RWPE1 (cell line): ENCODE results near the gene BCL11A.

Source experiments
- CTCF ChIA-PET: fragments of 350-600 bp; sonication (Branson Sonifier 250); formaldehyde crosslinking; extraction: SDS; loops from one replicate; lab custom pipeline; 2021; lab: Yijun Ruan, JAX
- POLR2A ChIA-PET: fragments of 400-600 bp; formaldehyde crosslinking; extraction: SDS; loops from one replicate; lab custom pipeline; 2020; ENCODE audit warnings: antibody characterized with exemption; ENCODE audit not compliant: low non-redundant PET; lab: Yijun Ruan, JAX
- DNase-seq: peaks from one replicate; pipeline ENCODE4 v3.0.0; 2012; ENCODE audit warnings: low spot score
- H3K27ac ChIP-seq: fragments of 450-650 bp; 2 replicates; pipeline ENCODE4 v1.5.1; 2017
- CTCF ChIP-seq: fragments of 450-650 bp; conservative IDR thresholded peaks from 2 replicates; pipeline ENCODE4 v1.5.1; 2017; ENCODE audit warnings: low read depth, mild to moderate bottlenecking

BCL11A gene

DNA sequence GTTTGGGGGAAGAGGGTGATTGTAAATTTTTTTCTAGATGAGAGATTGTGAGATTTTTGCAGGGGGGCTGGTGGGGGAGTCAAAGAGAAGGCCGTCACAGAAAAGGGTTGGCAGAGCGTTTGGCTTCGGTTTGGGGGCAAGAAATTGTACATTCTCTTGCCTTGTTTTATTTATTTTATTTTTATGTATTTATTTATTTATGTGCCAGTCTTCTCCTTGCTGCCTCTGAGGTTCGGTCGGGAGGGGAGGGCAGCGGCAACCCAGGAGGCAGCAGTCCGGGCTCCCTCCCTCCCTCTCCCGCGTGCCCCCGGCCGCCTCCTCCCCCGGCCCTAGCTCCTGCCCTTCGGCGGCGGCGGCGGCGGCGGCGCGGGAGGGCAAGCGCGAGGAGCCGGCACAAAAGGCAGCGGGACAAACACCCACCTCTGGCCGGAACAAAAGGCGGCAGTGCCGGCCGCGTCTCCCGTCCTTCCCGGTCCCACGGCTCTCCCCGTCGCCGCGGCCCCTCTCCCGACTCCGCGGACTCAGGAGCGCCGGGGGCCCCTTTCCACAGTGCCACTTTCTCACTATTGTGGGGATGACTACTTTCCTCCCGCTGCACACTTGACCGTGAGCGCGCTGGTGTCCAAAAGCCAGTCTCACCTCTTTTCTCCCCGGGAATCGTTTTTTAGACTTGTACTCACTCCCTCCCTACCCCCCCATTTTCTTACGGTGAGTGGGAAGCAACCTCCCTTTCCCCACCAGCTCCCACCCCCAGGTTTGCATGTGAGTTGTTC lies 1.2 kb downstream of the BCL11A start:
- ChIA-PET POLR2A (no interaction called here), CTCF (no interaction called here)
- DNase-seq = peak; percentile 26
- no peak for TF ChIP-seq CTCF
- H3K27ac ChIP-seq = peak overlapping the region; percentile 62

DNA sequence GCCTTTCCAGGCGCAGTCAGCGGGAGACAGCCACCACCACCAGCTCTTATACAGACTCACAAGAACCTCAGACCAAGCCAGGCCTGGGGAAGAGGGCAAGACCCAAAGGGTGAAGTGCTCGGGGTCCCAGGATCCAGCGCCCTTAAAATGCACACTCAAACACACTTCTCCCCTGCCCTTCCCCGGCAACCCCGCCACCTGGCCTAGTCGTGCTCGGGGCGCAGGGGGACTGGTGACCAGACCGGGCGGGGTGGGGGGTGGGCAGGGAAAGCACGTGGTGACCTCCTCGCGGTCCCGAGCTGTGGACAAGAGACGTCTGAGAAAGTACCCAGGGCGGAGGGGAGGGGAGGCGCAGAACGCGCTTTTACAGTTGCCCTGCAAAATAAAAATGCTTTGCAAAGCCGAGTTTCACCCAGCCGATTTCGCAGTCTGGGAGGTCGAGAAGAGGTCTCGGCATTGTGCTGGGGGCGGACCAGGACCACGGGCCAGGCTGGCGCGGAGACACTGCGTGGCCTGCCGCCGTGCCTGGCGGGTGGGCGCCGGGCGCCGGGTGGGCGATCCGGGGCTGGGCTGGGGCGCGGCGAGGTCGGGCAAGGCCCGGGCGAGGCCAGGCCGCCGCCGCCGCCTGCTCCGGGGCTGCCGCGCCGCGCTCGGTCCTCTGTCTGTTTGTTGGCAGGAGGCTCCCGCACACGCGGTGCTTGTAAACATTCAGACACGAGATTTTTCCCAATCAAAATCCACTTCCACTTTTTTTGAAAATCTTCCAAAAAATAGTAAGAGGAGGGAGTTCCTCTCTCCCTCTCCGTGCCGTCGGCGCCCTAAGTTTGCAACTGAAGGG lies 2.0 kb downstream of the BCL11A start:
- ChIA-PET POLR2A (no interaction called here), CTCF (interaction anchor here (0.5 to 1.8 kb wide), 3 partner anchors 13 to 1789 kb away, joined by 3 to 4 read pairs (median 4); no protein-coding TSS in a partner anchor)
- TF ChIP-seq CTCF = no peak
- DNase-seq = peak; percentile 34
- peak overlapping the region; percentile 62 for H3K27ac ChIP-seq

- ChIA-PET CTCF (interaction anchor here (0.5 to 1.8 kb wide), 6 partner anchors 12 to 1788 kb away, joined by 3 to 6 read pairs (median 4); no protein-coding TSS in a partner anchor), POLR2A (no interaction called here)
- no peak for TF ChIP-seq CTCF
- H3K27ac ChIP-seq = peak overlapping the region; percentile 62
- no peak for DNase-seq
These were observed 2.5 kb downstream of the BCL11A start for GRCh38 chr2:60550984-60551239.

GRCh38 chr2:60550178-60550983 lies 3.1 kb downstream of the BCL11A start:
- POLR2A ChIA-PET = interaction anchor here (0.6 to 0.7 kb wide), 2 partner anchors 562 to 1878 kb away, joined by 3 to 9 read pairs; no protein-coding TSS in a partner anchor

DNA sequence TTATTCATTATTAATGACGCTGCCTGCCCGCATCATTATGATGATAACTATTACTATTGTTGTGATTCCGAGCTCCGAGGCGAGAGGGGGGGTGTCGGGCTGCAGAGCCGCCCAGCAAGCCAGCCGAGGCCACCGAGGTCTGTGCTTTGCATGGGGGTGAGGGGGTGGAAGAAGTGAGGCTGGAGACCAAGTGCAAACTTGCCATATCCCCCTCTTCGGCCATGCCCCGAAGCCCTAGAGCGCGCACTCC lies 3.6 kb downstream of the BCL11A start:
- ChIA-PET POLR2A (interaction anchor here (0.7 kb wide), 1 partner anchor 1877 kb away, joined by 3 read pairs; no protein-coding TSS in a partner anchor), CTCF (interaction anchor here (0.6 to 1.8 kb wide), 25 partner anchors 10 to 1124 kb away, joined by 3 to 6 read pairs (median 4); no protein-coding TSS in a partner anchor)
- DNase-seq = peak; percentile 20
- H3K27ac ChIP-seq = peak overlapping the region; percentile 62
- no peak for TF ChIP-seq CTCF

More at GRCh38 chr2:60550178-60550983, 3.1 kb downstream of the BCL11A start:
- CTCF ChIA-PET = interaction anchor here (0.5 to 1.8 kb wide), 29 partner anchors 10 to 1788 kb away, joined by 3 to 6 read pairs (median 3); no protein-coding TSS in a partner anchor
- peak; percentile 76 for TF ChIP-seq CTCF
- H3K27ac ChIP-seq = peak overlapping the region; percentile 62
- DNase-seq = peak; percentile 71
